Upper lobe of left lung (tissue), 6 donors: ENCODE results near the gene PSMC4. TPM values are rescaled to one million over a fixed set of nuclear protein-coding genes. Genes with fewer than 3 reads are reported as not detected.

Experiments used
- ATAC-seq, 2 donors: fragments of 200-7000 bp; cut with Tn5 transposase; one replicate each; pipeline ENCODE4 v1.9.1; 2022; ENCODE audit warnings: mild to moderate bottlenecking in 2 of 2, moderate library complexity in 2 of 2; ENCODE audit not compliant: low FRiP score in 2 of 2
- DNase-seq, 2 donors: peaks; one replicate each; pipeline ENCODE4 v3.0.0-alpha.2; 2019 to 2020
- H3K27ac ChIP-seq, 4 donors: fragments of 200-600 bp; sonication (generic); one replicate each; pipeline ENCODE4 v1.5.1; 2016 to 2019
- H3K27me3 ChIP-seq, 4 donors: fragments of 200-600 bp; sonication (generic); one replicate each; pipeline ENCODE4 v1.5.1; 2017 to 2019
- H3K36me3 ChIP-seq, 4 donors: fragments of 200-600 bp; sonication (generic); one replicate each; pipeline ENCODE4 v1.5.1; 2016 to 2019
- H3K4me1 ChIP-seq, 4 donors: fragments of 200-600 bp; sonication (generic); one replicate each; pipeline ENCODE4 v1.5.1; 2018 to 2019
- H3K4me3 ChIP-seq, 4 donors: fragments of 200-600 bp; sonication (generic); one replicate each; pipeline ENCODE4 v1.5.1; 2017 to 2019; ENCODE audit warnings: mild to moderate bottlenecking in 2 of 4, moderate library complexity in 1 of 4
- H3K9me3 ChIP-seq, 4 donors: fragments of 200-600 bp; sonication (generic); one replicate each; pipeline ENCODE4 v1.5.1; 2018 to 2019
- CTCF ChIP-seq, 6 experiments: fragments of 450-650 bp in 4 of 6; fragments of 200-600 bp in 2 of 6; sonication (generic) in 2 of 6; IDR thresholded peaks; one replicate each; pipeline ENCODE4 v1.5.1; 2016 to 2019; ENCODE audit warnings: antibody characterized with exemption in 6 of 6
- EP300 ChIP-seq, 4 donors: sonication (generic); formaldehyde crosslinking; IDR thresholded peaks; one replicate each; pipeline ENCODE4 v1.5.1; 2017; ENCODE audit warnings: antibody characterized with exemption in 4 of 4, control low read depth in 2 of 4
- POLR2A ChIP-seq, 4 donors: fragments of 450-650 bp; IDR thresholded peaks; one replicate each; pipeline ENCODE4 v1.5.1; 2016 to 2017; ENCODE audit warnings: antibody characterized with exemption in 4 of 4, mild to moderate bottlenecking in 2 of 4
- POLR2AphosphoS5 ChIP-seq, 2 donors: sonication (generic); formaldehyde crosslinking; IDR thresholded peaks; one replicate each; pipeline ENCODE4 v1.5.1; 2017; ENCODE audit warnings: antibody characterized with exemption in 2 of 2
- WGBS, 2 donors: methylation state at CpG; one replicate each; pipeline ENCODE4 v1.1.5; 2017 to 2018; 5-methylcytosine and 5-hydroxymethylcytosine counted together
- total RNA-seq, 6 donors: library from RNA; depleted of rRNA in 4 of 6; stranded (reverse); fragments of >200 nt in 4 of 6; gene quantifications; one replicate each; pipeline versions ENCODE4 v1.1.0 to v1.2.1, GENCODE V29; 2016 to 2021
- donor health status: DM: no; HTN: no; CAD: no; lungs with moderate emphysema.
- donor health status: DM: no; HTN: yes; CAD: no; lungs with severe emphysema.

Gene PSMC4
- total RNA-seq, 6 donors from 2014 or later: 41.1 to 85.7 (median 59.9) TPM

- Histone ChIP-seq H3K27ac (no peak overlapping the region), H3K9me3 (no peaks in the 10 kb centered on the region), H3K27me3 (no peaks in the 10 kb centered on the region), H3K4me3 (no peak overlapping the region), H3K36me3 (no peaks in the 10 kb centered on the region), H3K4me1 (no peaks in the 10 kb centered on the region)
- ATAC-seq (no peak), DNase-seq (no peak)
- TF ChIP-seq POLR2A (IDR thresholded peaks at IDR 0.05) (no peak), EP300 (IDR thresholded peaks at IDR 0.05) (no peak), POLR2AphosphoS5 (IDR thresholded peaks at IDR 0.05) (no peak), CTCF (IDR thresholded peaks at IDR 0.05) (no peak)
- WGBS, 2 donors: 58 to 63% methylated on average over 3 of the region's 3 CpGs
Observed at GRCh38 chr19:39963898-39964297, 7.1 kb upstream of the PSMC4 start.

GRCh38 chr19:39966617-39967016 is 4.3 kb upstream of the PSMC4 start:
- Histone ChIP-seq H3K4me1 (peaks cover 7 to 14% (median 11%) of the 10 kb centered on the region in 4 donors), H3K27me3 (no peaks in the 10 kb centered on the region), H3K9me3 (no peaks in the 10 kb centered on the region), H3K36me3 (no peaks in the 10 kb centered on the region), H3K4me3 (no peak overlapping the region), H3K27ac (no peak overlapping the region)
- 93 to 97% methylated on average over 6 of the region's 6 CpGs for WGBS, 2 donors
- TF ChIP-seq EP300 (IDR thresholded peaks at IDR 0.05): no peak
- TF ChIP-seq CTCF (IDR thresholded peaks at IDR 0.05): no peak
- no peak for TF ChIP-seq POLR2A (IDR thresholded peaks at IDR 0.05)
- no peak for TF ChIP-seq POLR2AphosphoS5 (IDR thresholded peaks at IDR 0.05)
- DNase-seq (no peak), ATAC-seq (no peak)

DNA sequence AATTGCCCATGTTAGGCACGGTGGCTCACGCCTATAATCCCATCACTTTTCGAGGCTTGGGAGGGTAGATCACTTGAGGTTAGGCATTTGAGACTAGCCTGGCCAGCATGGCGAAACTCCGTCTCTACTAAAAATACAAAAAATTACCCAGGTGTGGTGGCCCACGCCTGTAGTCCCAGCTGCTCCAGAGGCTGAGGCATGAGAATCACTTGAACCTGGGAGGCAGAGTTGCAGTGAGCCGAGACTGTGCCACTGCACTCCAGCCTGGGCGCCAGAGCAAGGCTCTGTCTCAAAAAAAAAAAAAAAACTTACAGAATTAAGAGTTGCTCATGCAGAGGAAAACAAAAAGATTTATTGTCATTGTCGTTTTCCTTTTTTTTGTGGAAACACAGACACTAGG is 3.4 kb upstream of the PSMC4 start:
- no peak overlapping the region for H3K4me3 ChIP-seq
- no peaks in the 10 kb centered on the region for H3K27me3 ChIP-seq
- no peak for DNase-seq
- H3K4me1 ChIP-seq: peaks cover 16 to 23% (median 18%) of the 10 kb centered on the region in 4 donors
- H3K36me3 ChIP-seq: peaks cover 0 to 5% (median 4%) of the 10 kb centered on the region in 4 donors
- WGBS, 2 donors: 85 to 92% methylated on average over 9 of the region's 9 CpGs
- TF ChIP-seq CTCF (IDR thresholded peaks at IDR 0.05) (no peak), EP300 (IDR thresholded peaks at IDR 0.05) (no peak), POLR2AphosphoS5 (IDR thresholded peaks at IDR 0.05) (no peak), POLR2A (IDR thresholded peaks at IDR 0.05) (no peak)
- no peak for ATAC-seq
- H3K27ac ChIP-seq: no peak overlapping the region
- no peaks in the 10 kb centered on the region for H3K9me3 ChIP-seq

- DNase-seq: peak in 1 of 2 donors; percentile 45
- no peak overlapping the region for H3K27ac ChIP-seq
- 97 to 99% methylated on average over 15 of the region's 15 CpGs for WGBS, 2 donors
- no peak for ATAC-seq
- H3K27me3 ChIP-seq: no peaks in the 10 kb centered on the region
- TF ChIP-seq POLR2A (IDR thresholded peaks at IDR 0.05) (no peak), EP300 (IDR thresholded peaks at IDR 0.05) (no peak), POLR2AphosphoS5 (IDR thresholded peaks at IDR 0.05) (no peak), CTCF (IDR thresholded peaks at IDR 0.05) (no peak)
- H3K4me3 ChIP-seq: no peak overlapping the region
- no peaks in the 10 kb centered on the region for H3K9me3 ChIP-seq
- H3K4me1 ChIP-seq: peaks cover 16 to 28% (median 18%) of the 10 kb centered on the region in 4 donors
- peaks cover 0 to 16% (median 16%) of the 10 kb centered on the region in 4 donors for H3K36me3 ChIP-seq
Observed at GRCh38 chr19:39968789-39969188, 2.2 kb upstream of the PSMC4 start.

DNA sequence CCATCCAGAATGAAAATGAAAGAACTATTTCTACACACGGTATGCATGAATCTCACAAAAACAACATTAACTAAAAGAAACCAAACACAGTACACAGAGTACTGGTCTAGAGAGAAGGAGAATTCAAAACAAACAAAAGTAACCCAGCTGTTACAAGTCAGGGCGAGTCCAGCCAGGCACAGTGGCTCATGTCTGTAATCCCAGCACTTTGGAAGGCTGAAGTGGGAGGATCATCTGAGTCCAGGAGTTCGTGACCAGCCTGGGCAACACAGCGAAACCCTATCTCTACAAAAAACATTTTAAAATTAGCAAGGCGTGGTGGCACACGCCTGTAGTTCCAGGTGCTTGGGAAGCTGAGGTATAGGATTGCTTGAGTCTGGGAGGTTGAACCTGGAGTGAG is 1.7 kb upstream of the PSMC4 start:
- Histone ChIP-seq H3K4me1 (peaks cover 16 to 28% (median 18%) of the 10 kb centered on the region in 4 donors), H3K27me3 (no peaks in the 10 kb centered on the region), H3K27ac (peak overlapping the region in 1 of 4 donors; percentile 92), H3K9me3 (no peaks in the 10 kb centered on the region), H3K36me3 (peaks cover 3 to 21% (median 20%) of the 10 kb centered on the region in 4 donors), H3K4me3 (no peak overlapping the region)
- 80 to 83% methylated on average over 6 of the region's 6 CpGs for WGBS, 2 donors
- DNase-seq (no peak), ATAC-seq (no peak)
- TF ChIP-seq POLR2A (IDR thresholded peaks at IDR 0.05): no peak
